ENCODE data around the gene RASSF4. TPM values are rescaled to one million over a fixed set of nuclear protein-coding genes. Genes with fewer than 3 reads are reported as not detected.

Gene RASSF4
- total and polyA plus RNA-seq, 2 donors from 2014 or later: 76.4 to 83.1 TPM

- TF ChIP-seq, protein P1, sequence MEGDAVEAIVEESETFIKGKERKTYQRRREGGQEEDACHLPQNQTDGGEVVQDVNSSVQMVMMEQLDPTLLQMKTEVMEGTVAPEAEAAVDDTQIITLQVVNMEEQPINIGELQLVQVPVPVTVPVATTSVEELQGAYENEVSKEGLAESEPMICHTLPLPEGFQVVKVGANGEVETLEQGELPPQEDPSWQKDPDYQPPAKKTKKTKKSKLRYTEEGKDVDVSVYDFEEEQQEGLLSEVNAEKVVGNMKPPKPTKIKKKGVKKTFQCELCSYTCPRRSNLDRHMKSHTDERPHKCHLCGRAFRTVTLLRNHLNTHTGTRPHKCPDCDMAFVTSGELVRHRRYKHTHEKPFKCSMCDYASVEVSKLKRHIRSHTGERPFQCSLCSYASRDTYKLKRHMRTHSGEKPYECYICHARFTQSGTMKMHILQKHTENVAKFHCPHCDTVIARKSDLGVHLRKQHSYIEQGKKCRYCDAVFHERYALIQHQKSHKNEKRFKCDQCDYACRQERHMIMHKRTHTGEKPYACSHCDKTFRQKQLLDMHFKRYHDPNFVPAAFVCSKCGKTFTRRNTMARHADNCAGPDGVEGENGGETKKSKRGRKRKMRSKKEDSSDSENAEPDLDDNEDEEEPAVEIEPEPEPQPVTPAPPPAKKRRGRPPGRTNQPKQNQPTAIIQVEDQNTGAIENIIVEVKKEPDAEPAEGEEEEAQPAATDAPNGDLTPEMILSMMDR (IDR thresholded peaks at IDR 0.05; ENCODE audit: borderline replicate concordance, extremely low read depth, insufficient read depth): no peak
- no peak overlapping the region for H3K27ac ChIP-seq (ENCODE audit: low read depth in 2 of 2, low read length in 2 of 2)
- peaks cover 3 to 13% (median 4%) of the 10 kb centered on the region in 3 donors for H3K4me1 ChIP-seq (ENCODE audit: control insufficient read depth in 2 of 3, insufficient read depth in 2 of 3, low read depth in 1 of 3, low read length in 3 of 3)
- H3K4me3 ChIP-seq (ENCODE audit: low read length in 3 of 3): no peak overlapping the region
- H3K27me3 ChIP-seq (ENCODE audit: control insufficient read depth, insufficient read depth, low read length): no peaks in the 10 kb centered on the region
- H3K9me3 ChIP-seq (ENCODE audit: control insufficient read depth in 2 of 3, insufficient read depth in 1 of 3, low read length in 3 of 3): no peaks in the 10 kb centered on the region
- peaks cover 0 to 21% (median 3%) of the 10 kb centered on the region in 3 donors for H3K36me3 ChIP-seq (ENCODE audit: control insufficient read depth in 2 of 3, insufficient read depth in 3 of 3, low read length in 3 of 3)
- no peak overlapping the region for H3K9ac ChIP-seq (ENCODE audit: low read length in 3 of 3)
- DNase-seq: no peak
- intact Hi-C loops (cut with DNase I): no loop called here
- no peak for FAIRE-seq
These were observed 45.1 kb downstream of the RASSF4 start for GRCh38 chr10:45004661-45005060.

- peaks cover 3 to 7% (median 4%) of the 10 kb centered on the region in 3 donors for H3K4me1 ChIP-seq (ENCODE audit: control insufficient read depth in 2 of 3, insufficient read depth in 2 of 3, low read depth in 1 of 3, low read length in 3 of 3)
- intact Hi-C loops (cut with DNase I): no loop called here
- H3K36me3 ChIP-seq (ENCODE audit: control insufficient read depth in 2 of 3, insufficient read depth in 3 of 3, low read length in 3 of 3): peaks cover 0 to 21% (median 3%) of the 10 kb centered on the region in 3 donors
- TF ChIP-seq, protein P1 (IDR thresholded peaks at IDR 0.05; ENCODE audit: borderline replicate concordance, extremely low read depth, insufficient read depth): no peak
- FAIRE-seq (no peak), DNase-seq (no peak)
- H3K27me3 ChIP-seq (ENCODE audit: control insufficient read depth, insufficient read depth, low read length): no peaks in the 10 kb centered on the region
- no peak overlapping the region for H3K4me3 ChIP-seq (ENCODE audit: low read length in 3 of 3)
- no peaks in the 10 kb centered on the region for H3K9me3 ChIP-seq (ENCODE audit: control insufficient read depth in 2 of 3, insufficient read depth in 1 of 3, low read length in 3 of 3)
- H3K9ac ChIP-seq (ENCODE audit: low read length in 3 of 3): no peak overlapping the region
- H3K27ac ChIP-seq (ENCODE audit: low read depth in 2 of 2, low read length in 2 of 2): no peak overlapping the region
These were observed 45.7 kb downstream of the RASSF4 start for GRCh38 chr10:45005284-45005683.

DNA sequence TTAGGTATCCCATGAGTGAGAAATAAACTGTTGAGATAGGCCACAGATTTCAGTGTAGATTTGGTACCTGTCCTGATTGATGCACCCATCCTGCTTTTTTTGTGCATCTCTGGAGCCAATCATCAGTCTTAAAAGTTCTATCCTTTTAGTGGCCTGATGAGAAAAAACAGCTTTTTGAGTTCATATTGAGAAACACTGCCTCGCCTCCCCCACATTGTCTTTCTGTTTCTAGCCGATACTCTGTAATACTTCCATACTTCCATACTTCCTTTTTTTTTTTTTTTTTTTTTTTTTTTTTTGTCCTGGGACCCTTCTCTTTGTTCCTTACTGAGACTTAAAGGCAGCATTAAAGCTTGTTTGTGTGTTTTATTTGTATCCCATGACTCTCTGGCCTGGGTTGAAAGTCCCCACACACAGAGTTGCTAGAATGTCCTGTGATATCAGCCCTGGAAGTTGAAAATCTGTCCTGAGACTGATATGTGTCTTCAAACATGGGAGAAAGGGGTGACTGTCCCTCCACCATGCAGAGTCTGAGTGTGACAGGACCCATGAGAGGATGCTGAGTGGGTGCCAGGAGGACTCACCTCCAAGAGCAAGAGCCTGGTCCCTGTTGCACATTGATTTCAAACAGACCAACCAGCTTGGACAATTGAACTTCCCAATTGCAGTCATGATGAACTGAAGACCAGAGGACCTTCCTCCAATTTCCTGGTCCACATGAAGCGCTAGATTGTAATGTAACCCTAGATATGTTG is 46.9 kb downstream of the RASSF4 start:
- H3K27ac ChIP-seq (ENCODE audit: low read depth in 2 of 2, low read length in 2 of 2): no peak overlapping the region
- no peak overlapping the region for H3K9ac ChIP-seq (ENCODE audit: low read length in 3 of 3)
- peaks cover 3 to 6% (median 4%) of the 10 kb centered on the region in 3 donors for H3K4me1 ChIP-seq (ENCODE audit: control insufficient read depth in 2 of 3, insufficient read depth in 2 of 3, low read depth in 1 of 3, low read length in 3 of 3)
- no peak for FAIRE-seq
- no peak for DNase-seq
- TF ChIP-seq, protein P1 (IDR thresholded peaks at IDR 0.05; ENCODE audit: borderline replicate concordance, extremely low read depth, insufficient read depth): no peak
- no peaks in the 10 kb centered on the region for H3K9me3 ChIP-seq (ENCODE audit: control insufficient read depth in 2 of 3, insufficient read depth in 1 of 3, low read length in 3 of 3)
- intact Hi-C loops (cut with DNase I): no loop called here
- H3K36me3 ChIP-seq (ENCODE audit: control insufficient read depth in 2 of 3, insufficient read depth in 3 of 3, low read length in 3 of 3): peaks cover 0 to 21% (median 3%) of the 10 kb centered on the region in 3 donors
- no peaks in the 10 kb centered on the region for H3K27me3 ChIP-seq (ENCODE audit: control insufficient read depth, insufficient read depth, low read length)
- no peak overlapping the region for H3K4me3 ChIP-seq (ENCODE audit: low read length in 3 of 3)

All from kidney (tissue), 14 donors.